C4-2B (cell line): ENCODE data around the gene PTGR3.

Source experiments
- H3K27ac ChIP-seq: fragments of 450-650 bp; 2 replicates; pipeline ENCODE4 v1.5.1; 2017
- CTCF ChIP-seq: fragments of 450-650 bp; conservative IDR thresholded peaks from 2 replicates; pipeline ENCODE4 v1.5.1; 2017; ENCODE audit warnings: mild to moderate bottlenecking
- ZFX ChIP-seq: fragments of 450-650 bp; IDR thresholded peaks from 2 replicates; pipeline ENCODE4 v1.6.1; 2017

PTGR3 gene

GRCh38 chr18:75250471-75250821, 41.5 kb upstream of the PTGR3 start:
- TF ChIP-seq ZFX, result no peak
- TF ChIP-seq CTCF, result no peak

GRCh38 chr18:75249672-75250470, 40.9 kb upstream of the PTGR3 start:
- H3K27ac ChIP-seq, result peak overlapping the region; percentile 77; the same call in 1 of the 2 replicates
- TF ChIP-seq ZFX, result no peak
- TF ChIP-seq CTCF, result no peak

More at GRCh38 chr18:75250471-75250821, 41.5 kb upstream of the PTGR3 start:
- H3K27ac ChIP-seq, result no peak overlapping the region

GRCh38 chr18:75249175-75249518, 40.2 kb upstream of the PTGR3 start:
- TF ChIP-seq ZFX (no peak), CTCF (no peak)
- peak overlapping the region; percentile 77 for H3K27ac ChIP-seq

- no peak for TF ChIP-seq ZFX
- TF ChIP-seq CTCF, result no peak
- H3K27ac ChIP-seq, result peak overlapping the region; percentile 77
Measured at GRCh38 chr18:75248426-75249174, 39.7 kb upstream of the PTGR3 start.

GRCh38 chr18:75247611-75248421, 38.9 kb upstream of the PTGR3 start:
- no peak overlapping the region; the same call in 1 of the 2 replicates for H3K27ac ChIP-seq
- no peak for TF ChIP-seq ZFX
- TF ChIP-seq CTCF, result no peak

GRCh38 chr18:75246721-75247610, 38.0 kb upstream of the PTGR3 start:
- H3K27ac ChIP-seq, result peak overlapping the region; percentile 62
- no peak for TF ChIP-seq ZFX
- no peak for TF ChIP-seq CTCF
